Vagina (tissue), 2 donors: Measurements from ENCODE around the gene GLP1R. TPM values are rescaled to one million over a fixed set of nuclear protein-coding genes. Genes with fewer than 3 reads are reported as not detected.

Source experiments
- DNase-seq, 2 donors: peaks; one replicate each; pipeline ENCODE4 v3.0.0-alpha.2; 2017; ENCODE audit errors: extremely low spot score in 2 of 2
- H3K27ac ChIP-seq: fragments of 200-600 bp; sonication (generic); one replicate; pipeline ENCODE4 v1.5.1; 2019
- H3K27me3 ChIP-seq: fragments of 200-600 bp; sonication (generic); one replicate; pipeline ENCODE4 v1.5.1; 2019
- H3K36me3 ChIP-seq, 2 donors: fragments of 200-600 bp; sonication (generic); one replicate each; pipeline ENCODE4 v1.5.1; 2017 to 2019
- H3K4me1 ChIP-seq: fragments of 200-600 bp; sonication (generic); one replicate; pipeline ENCODE4 v1.5.1; 2019
- H3K4me3 ChIP-seq, 2 donors: fragments of 200-600 bp; sonication (generic); 1 replicate in 1 of 2; 2 replicates in 1 of 2; pipeline ENCODE4 v1.5.1; 2016 to 2019
- H3K9me3 ChIP-seq: fragments of 200-600 bp; sonication (generic); one replicate; pipeline ENCODE4 v1.5.1; 2019
- POLR2A ChIP-seq, 2 donors: fragments of 450-650 bp; IDR thresholded peaks; one replicate each; pipeline ENCODE4 v1.6.1; 2017; ENCODE audit warnings: antibody characterized with exemption in 2 of 2, mild to moderate bottlenecking in 2 of 2, moderate library complexity in 2 of 2
- POLR2AphosphoS5 ChIP-seq, 2 donors: sonication (generic); formaldehyde crosslinking; IDR thresholded peaks; one replicate each; pipeline ENCODE4 v1.9.0; 2017; ENCODE audit warnings: antibody characterized with exemption in 2 of 2, mild to moderate bottlenecking in 2 of 2, low read depth in 1 of 2; ENCODE audit not compliant: insufficient read depth in 1 of 2
- intact Hi-C: fragments of 100-400 bp; cut with DNase I; formaldehyde crosslinking; loops from one replicate; pipeline ENCODE4 v1.15.1; 2023
- total RNA-seq: library from RNA; depleted of rRNA; stranded (reverse); fragments of >200 nt; gene quantifications from one replicate; pipeline ENCODE4 v1.2.3, GENCODE V29; 2016
- TF ChIP-seq, protein P1 (sequence below), 3 experiments: fragments of 450-650 bp in 2 of 3; fragments of 200-600 bp in 1 of 3; sonication (generic) in 1 of 3; IDR thresholded peaks; one replicate each; pipeline ENCODE4 v1.5.1; 2017 to 2019; ENCODE audit warnings: antibody characterized with exemption in 3 of 3, mild to moderate bottlenecking in 2 of 3, moderate library complexity in 2 of 3

The GLP1R gene
- total RNA-seq, 1 donor from 2014 or later, result not detected

DNA sequence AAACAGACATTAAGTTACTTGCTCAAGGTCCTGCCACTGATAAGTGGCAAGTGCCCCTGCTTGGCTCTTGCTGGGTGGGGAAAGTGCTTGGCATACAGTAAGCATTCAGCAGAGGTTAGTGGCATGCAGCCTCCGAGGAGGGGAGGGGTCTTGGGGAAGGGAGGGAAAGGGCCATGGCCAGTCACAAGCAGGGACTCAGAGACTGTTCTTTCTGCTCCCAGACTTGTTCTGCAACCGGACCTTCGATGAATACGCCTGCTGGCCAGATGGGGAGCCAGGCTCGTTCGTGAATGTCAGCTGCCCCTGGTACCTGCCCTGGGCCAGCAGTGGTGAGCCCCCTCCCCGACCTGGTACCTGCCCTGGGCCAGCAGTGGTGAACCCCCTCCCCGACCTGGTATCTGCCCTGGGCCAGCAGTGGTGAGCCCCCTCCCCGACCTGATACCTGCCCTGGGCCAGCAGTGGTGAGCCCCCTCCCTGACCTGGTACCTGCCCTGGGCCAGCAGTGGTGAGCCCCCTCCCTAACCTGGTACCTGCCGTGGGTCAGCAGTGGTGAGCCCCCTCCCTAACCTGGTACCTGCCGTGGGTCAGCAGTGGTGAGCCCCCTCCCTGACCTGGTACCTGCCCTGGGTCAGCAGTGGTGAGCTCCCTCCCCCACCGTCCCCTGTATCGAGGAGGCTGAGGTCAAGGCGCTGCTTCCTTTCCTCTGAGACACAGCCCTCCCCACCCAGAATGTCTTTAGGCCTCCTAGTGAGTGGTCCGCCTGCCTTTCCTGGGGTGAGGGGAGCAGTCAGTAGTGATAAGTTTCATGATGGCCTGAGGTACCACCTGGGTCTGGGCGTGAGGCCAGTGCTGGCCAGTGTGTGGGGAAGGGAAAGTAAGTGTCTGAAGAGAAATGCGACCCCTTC lies 8.9 kb downstream of the GLP1R start:
- H3K9me3 ChIP-seq, result no peaks in the 10 kb centered on the region
- no peak for DNase-seq
- H3K4me3 ChIP-seq, result no peak overlapping the region
- H3K27ac ChIP-seq, result no peak overlapping the region
- no peaks in the 10 kb centered on the region for H3K36me3 ChIP-seq
- H3K4me1 ChIP-seq, result no peaks in the 10 kb centered on the region
- H3K27me3 ChIP-seq, result no peaks in the 10 kb centered on the region
- TF ChIP-seq POLR2AphosphoS5 (IDR thresholded peaks at IDR 0.05; ENCODE audit: insufficient read depth in 1 of 2, low read depth in 1 of 2) (no peak), POLR2A (IDR thresholded peaks at IDR 0.05) (no peak)
- TF ChIP-seq, protein P1, sequence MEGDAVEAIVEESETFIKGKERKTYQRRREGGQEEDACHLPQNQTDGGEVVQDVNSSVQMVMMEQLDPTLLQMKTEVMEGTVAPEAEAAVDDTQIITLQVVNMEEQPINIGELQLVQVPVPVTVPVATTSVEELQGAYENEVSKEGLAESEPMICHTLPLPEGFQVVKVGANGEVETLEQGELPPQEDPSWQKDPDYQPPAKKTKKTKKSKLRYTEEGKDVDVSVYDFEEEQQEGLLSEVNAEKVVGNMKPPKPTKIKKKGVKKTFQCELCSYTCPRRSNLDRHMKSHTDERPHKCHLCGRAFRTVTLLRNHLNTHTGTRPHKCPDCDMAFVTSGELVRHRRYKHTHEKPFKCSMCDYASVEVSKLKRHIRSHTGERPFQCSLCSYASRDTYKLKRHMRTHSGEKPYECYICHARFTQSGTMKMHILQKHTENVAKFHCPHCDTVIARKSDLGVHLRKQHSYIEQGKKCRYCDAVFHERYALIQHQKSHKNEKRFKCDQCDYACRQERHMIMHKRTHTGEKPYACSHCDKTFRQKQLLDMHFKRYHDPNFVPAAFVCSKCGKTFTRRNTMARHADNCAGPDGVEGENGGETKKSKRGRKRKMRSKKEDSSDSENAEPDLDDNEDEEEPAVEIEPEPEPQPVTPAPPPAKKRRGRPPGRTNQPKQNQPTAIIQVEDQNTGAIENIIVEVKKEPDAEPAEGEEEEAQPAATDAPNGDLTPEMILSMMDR (IDR thresholded peaks at IDR 0.05), result no peak
- intact Hi-C loops, result no loop called here

DNA sequence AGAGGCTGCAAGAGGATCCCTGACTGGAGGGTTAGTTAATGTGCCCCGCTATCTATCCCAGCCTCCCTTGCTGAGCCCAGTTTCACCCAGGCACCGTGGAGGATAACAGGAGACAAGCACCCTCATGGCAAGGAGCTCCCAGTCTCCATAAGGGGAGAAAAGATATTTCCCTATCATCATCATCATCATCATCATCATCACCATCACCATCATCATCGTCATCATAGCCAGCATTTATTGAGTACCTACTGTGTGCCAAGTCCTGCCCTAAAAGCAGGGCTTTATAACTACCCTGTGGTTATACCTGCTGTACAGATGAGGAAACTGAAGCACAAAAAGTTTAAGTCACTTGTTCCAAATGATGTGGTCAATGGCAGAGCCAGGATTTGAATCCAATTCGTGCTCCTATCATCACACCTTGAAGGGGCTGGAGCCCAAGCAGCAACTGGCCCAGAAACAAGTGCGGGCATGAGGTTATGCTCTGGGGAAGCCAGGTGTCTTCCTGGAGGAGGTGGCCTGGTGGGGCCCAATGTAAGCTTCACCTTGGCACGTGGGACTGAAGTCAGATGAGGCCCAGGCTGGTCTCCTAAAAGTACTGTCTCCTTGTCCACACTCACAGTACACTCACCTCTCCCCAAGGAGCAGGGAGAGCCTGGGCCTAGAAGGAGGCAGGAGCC lies 10.0 kb downstream of the GLP1R start:
- H3K9me3 ChIP-seq, result no peaks in the 10 kb centered on the region
- H3K27me3 ChIP-seq, result no peaks in the 10 kb centered on the region
- no peaks in the 10 kb centered on the region for H3K36me3 ChIP-seq

DNA sequence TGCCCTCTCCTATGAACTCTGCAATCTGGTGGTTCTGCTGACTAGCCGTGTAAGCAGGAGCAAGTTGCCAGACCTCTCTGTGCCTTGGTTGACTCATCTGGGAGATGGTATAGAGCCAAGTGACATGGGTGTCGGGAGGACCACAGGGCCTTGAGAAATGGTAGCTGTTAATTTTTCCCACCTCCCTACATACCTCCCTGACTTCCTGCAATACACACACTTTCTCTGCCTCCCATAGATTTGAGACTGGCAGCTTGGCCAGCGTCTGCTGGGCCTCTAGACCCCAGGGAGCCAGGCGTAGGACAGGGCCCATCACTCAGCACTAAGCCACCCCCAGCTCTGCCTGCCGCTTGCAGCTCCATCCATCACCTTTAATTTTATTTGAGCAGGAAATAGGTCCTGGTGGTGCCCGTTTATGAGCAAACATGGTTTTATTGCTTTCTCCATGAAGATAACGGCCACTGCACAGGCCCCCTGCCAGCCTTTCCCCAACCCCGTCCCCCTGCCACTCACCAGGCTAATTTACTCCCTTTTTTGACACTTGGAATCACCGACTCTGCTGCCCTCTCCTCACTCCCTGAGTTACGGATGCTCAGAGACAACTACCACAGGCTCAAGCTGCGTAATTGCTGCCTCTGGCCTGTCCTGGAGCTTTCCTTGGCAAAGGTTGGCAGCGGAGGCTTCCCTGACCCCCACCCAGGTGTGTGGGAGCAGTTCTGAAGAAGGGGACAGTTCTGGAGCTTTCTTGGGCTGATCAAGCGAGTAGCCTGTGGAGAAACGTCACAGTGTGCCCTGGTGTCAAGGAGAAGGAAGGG lies 11.1 kb downstream of the GLP1R start:
- no peak for DNase-seq
- H3K4me1 ChIP-seq, result no peaks in the 10 kb centered on the region
- no peaks in the 10 kb centered on the region for H3K27me3 ChIP-seq

More for the DNA sequence above, 10.0 kb downstream of the GLP1R start:
- H3K4me1 ChIP-seq, result no peaks in the 10 kb centered on the region
- TF ChIP-seq, protein P1 (IDR thresholded peaks at IDR 0.05), result no peak
- no peak for TF ChIP-seq POLR2AphosphoS5 (IDR thresholded peaks at IDR 0.05; ENCODE audit: insufficient read depth in 1 of 2, low read depth in 1 of 2)
- no peak for TF ChIP-seq POLR2A (IDR thresholded peaks at IDR 0.05)
- no peak overlapping the region for H3K27ac ChIP-seq
- intact Hi-C loops, result no loop called here
- no peak for DNase-seq
- no peak overlapping the region for H3K4me3 ChIP-seq

DNA sequence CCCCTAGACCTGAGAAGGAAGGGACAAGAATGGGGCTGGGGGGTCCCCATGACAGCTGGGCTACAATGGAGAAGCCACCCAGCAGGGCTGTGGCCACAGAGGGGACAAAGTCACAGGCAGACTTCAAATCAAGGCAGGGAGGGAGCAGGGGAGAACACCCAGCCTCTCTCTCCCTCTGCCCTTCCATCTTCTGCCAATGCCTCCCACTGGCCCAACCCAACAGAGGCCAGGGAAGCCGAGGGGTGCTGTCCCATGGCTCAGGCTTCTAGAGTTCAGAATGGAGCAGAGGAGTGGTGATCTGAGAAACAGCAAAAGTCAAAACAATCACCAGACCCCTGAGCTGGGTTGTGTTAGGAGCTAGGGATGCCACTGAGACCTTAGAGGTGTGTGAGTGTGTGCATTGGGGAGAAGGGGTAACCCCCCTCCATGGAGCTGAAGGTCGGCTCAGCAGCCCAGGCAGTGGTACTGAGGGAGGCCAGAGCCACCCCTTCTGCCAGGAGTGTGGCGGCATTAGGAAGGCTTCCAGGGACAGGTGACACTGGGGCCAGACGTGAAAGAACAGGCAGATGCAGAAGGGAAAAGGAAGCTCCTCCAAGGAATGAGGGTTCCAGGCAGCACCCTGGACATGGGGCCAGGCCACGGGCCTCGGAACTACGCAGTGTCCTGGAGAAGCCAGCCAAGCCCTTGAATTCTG lies 12.0 kb downstream of the GLP1R start:
- Histone ChIP-seq H3K27me3 (no peaks in the 10 kb centered on the region), H3K4me1 (no peaks in the 10 kb centered on the region), H3K9me3 (no peaks in the 10 kb centered on the region), H3K27ac (no peak overlapping the region), H3K36me3 (no peaks in the 10 kb centered on the region), H3K4me3 (no peak overlapping the region)
- intact Hi-C loops, result no loop called here
- DNase-seq, result no peak
- TF ChIP-seq POLR2AphosphoS5 (IDR thresholded peaks at IDR 0.05; ENCODE audit: insufficient read depth in 1 of 2, low read depth in 1 of 2) (no peak), POLR2A (IDR thresholded peaks at IDR 0.05) (no peak)
- TF ChIP-seq, protein P1 (IDR thresholded peaks at IDR 0.05), result no peak

More for the DNA sequence above, 11.1 kb downstream of the GLP1R start:
- TF ChIP-seq POLR2AphosphoS5 (IDR thresholded peaks at IDR 0.05; ENCODE audit: insufficient read depth in 1 of 2, low read depth in 1 of 2), result no peak
- TF ChIP-seq, protein P1 (IDR thresholded peaks at IDR 0.05), result no peak
- TF ChIP-seq POLR2A (IDR thresholded peaks at IDR 0.05), result no peak
- Histone ChIP-seq H3K36me3 (no peaks in the 10 kb centered on the region), H3K4me3 (no peak overlapping the region), H3K9me3 (no peaks in the 10 kb centered on the region), H3K27ac (no peak overlapping the region)
- intact Hi-C loops, result no loop called here
